ENCODE results near the gene SMOC2. TPM values are rescaled to one million over a fixed set of nuclear protein-coding genes. Genes with fewer than 3 reads are reported as not detected.

The SMOC2 gene
- total and polyA plus RNA-seq, 2 donors (not counting 1 experiment from before 2014, with no cell fraction given) = 0.37 TPM; not detected in 1

DNA sequence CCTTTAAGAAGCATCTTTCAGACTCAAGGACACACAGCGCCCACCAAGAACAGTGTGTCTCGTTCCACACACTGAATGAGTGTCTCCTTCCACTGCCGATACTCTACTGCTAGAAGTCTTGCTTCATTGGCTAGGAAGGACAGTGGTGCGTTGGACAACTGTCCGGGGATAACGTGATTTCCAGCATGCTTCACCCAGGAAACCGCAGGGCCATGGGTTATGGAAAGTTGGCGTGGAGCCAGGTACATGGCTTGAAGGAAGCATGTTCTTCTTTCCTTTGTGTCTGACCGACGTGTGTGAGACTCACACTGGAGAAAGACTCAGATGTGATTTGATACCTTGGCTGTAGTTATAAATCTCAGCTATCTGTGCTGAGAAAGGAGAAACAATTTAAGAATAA lies 73.2 kb downstream of the SMOC2 start:
- no peak overlapping the region for H3K4me2 ChIP-seq (replicated peaks; ENCODE audit: low read depth, low read length, poor library complexity, severe bottlenecking)
- peaks cover 0 to 2% (median 0%) of the 10 kb centered on the region in 4 experiments for H3K27me3 ChIP-seq (replicated peaks in 1 of 4; ENCODE audit: control extremely low read depth in 1 of 4, control insufficient read depth in 3 of 4, insufficient read depth in 4 of 4, low read length in 3 of 4)
- H3K4me3 Mint-ChIP-seq = no peak overlapping the region
- no peaks in the 10 kb centered on the region for H3K79me2 ChIP-seq (ENCODE audit: control insufficient read depth, insufficient read depth, low read length)
- H3K27ac ChIP-seq (ENCODE audit: low read length in 2 of 2) = no peak overlapping the region
- no peak for ATAC-seq (ENCODE audit: low read depth)
- intact Hi-C loops (cut with micrococcal nuclease) = no loop called here
- H3K9me3 ChIP-seq (ENCODE audit: control extremely low read depth in 1 of 3, control insufficient read depth in 2 of 3, insufficient read depth in 1 of 3, low read length in 2 of 3) = peaks cover 0 to 18% (median 0%) of the 10 kb centered on the region in 3 donors
- H3K4me1 Mint-ChIP-seq = no peaks in the 10 kb centered on the region
- no peak overlapping the region for H2AFZ ChIP-seq (ENCODE audit: insufficient read depth, low read depth, low read length, poor library complexity, severe bottlenecking)
- H3K27ac Mint-ChIP-seq = no peak overlapping the region
- H3K4me3 ChIP-seq (ENCODE audit: control extremely low read depth in 1 of 5, extremely low read depth in 1 of 5, insufficient read depth in 1 of 5, low read depth in 2 of 5, low read length in 4 of 5) = no peak overlapping the region
- TF ChIP-seq, protein P1, sequence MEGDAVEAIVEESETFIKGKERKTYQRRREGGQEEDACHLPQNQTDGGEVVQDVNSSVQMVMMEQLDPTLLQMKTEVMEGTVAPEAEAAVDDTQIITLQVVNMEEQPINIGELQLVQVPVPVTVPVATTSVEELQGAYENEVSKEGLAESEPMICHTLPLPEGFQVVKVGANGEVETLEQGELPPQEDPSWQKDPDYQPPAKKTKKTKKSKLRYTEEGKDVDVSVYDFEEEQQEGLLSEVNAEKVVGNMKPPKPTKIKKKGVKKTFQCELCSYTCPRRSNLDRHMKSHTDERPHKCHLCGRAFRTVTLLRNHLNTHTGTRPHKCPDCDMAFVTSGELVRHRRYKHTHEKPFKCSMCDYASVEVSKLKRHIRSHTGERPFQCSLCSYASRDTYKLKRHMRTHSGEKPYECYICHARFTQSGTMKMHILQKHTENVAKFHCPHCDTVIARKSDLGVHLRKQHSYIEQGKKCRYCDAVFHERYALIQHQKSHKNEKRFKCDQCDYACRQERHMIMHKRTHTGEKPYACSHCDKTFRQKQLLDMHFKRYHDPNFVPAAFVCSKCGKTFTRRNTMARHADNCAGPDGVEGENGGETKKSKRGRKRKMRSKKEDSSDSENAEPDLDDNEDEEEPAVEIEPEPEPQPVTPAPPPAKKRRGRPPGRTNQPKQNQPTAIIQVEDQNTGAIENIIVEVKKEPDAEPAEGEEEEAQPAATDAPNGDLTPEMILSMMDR (IDR thresholded peaks at IDR 0.05) = no peak
- no peak for TF ChIP-seq EZH2 (IDR thresholded peaks at IDR 0.05; ENCODE audit: borderline replicate concordance, insufficient read depth, low read depth, low read length, poor library complexity, severe bottlenecking)
- no peaks in the 10 kb centered on the region for H3K9me3 Mint-ChIP-seq (ENCODE audit: insufficient read depth)
- WGBS (ENCODE audit: insufficient coverage) = 80% methylated on average over 8 of the region's 10 CpGs
- H4K20me1 ChIP-seq (ENCODE audit: control insufficient read depth, insufficient read depth, low read length, poor library complexity, severe bottlenecking) = no peaks in the 10 kb centered on the region
- no peaks in the 10 kb centered on the region for H3K4me1 ChIP-seq (ENCODE audit: control insufficient read depth in 2 of 2, insufficient read depth in 2 of 2, low read length in 2 of 2)
- H3K36me3 ChIP-seq (replicated peaks in 1 of 2; ENCODE audit: control extremely low read depth in 1 of 2, control insufficient read depth in 1 of 2, extremely low read depth in 1 of 2, insufficient read depth in 2 of 2, low read length in 1 of 2) = no peaks in the 10 kb centered on the region
- no peak for DNase-seq
- ChIA-PET POLR2A (no interaction called here), CTCF (no interaction called here)
- H3K27me3 Mint-ChIP-seq = no peaks in the 10 kb centered on the region
- H3K9ac ChIP-seq (ENCODE audit: low read length) = no peak overlapping the region

DNA sequence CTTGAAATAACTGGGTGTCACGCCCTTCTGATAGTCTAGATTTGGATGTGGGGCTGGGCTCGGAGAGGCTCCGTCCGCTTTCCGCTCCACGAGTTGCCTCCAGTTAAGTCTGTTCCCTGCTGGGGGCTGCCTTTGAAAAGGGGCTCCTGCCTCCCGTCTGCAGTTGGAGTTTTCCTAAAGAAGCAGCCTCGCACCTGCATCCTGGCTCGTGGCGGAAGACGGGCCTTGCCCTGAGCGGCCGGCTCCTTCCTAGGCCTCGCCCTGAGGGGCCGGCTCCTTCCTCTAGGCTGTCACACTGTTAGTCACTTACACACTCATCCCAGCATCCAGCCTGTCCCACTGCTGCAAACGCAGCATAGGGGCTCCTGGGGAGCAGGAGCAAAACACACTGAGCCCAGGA lies 74.4 kb downstream of the SMOC2 start:
- no peaks in the 10 kb centered on the region for H3K27me3 Mint-ChIP-seq
- H3K27ac Mint-ChIP-seq = no peak overlapping the region
- CTCF ChIA-PET = no interaction called here
- WGBS (ENCODE audit: insufficient coverage) = 66% methylated on average over 16 of the region's 16 CpGs
- no peaks in the 10 kb centered on the region for H3K36me3 ChIP-seq (replicated peaks in 1 of 2; ENCODE audit: control extremely low read depth in 1 of 2, control insufficient read depth in 1 of 2, extremely low read depth in 1 of 2, insufficient read depth in 2 of 2, low read length in 1 of 2)
- H4K20me1 ChIP-seq (ENCODE audit: control insufficient read depth, insufficient read depth, low read length, poor library complexity, severe bottlenecking) = no peaks in the 10 kb centered on the region
- no peak overlapping the region for H3K9ac ChIP-seq (ENCODE audit: low read length)
- no peak overlapping the region for H3K27ac ChIP-seq (ENCODE audit: low read length in 2 of 2)
- H3K4me1 ChIP-seq (ENCODE audit: control insufficient read depth in 2 of 2, insufficient read depth in 2 of 2, low read length in 2 of 2) = no peaks in the 10 kb centered on the region
- H3K4me3 Mint-ChIP-seq = no peak overlapping the region
- ATAC-seq (ENCODE audit: low read depth) = no peak
- no peak overlapping the region for H2AFZ ChIP-seq (ENCODE audit: insufficient read depth, low read depth, low read length, poor library complexity, severe bottlenecking)
- TF ChIP-seq EZH2 (IDR thresholded peaks at IDR 0.05; ENCODE audit: borderline replicate concordance, insufficient read depth, low read depth, low read length, poor library complexity, severe bottlenecking) = no peak
- TF ChIP-seq, protein P1 (IDR thresholded peaks at IDR 0.05) = no peak
- POLR2A ChIA-PET = no interaction called here
- H3K9me3 ChIP-seq (ENCODE audit: control extremely low read depth in 1 of 3, control insufficient read depth in 2 of 3, insufficient read depth in 1 of 3, low read length in 2 of 3) = peaks cover 0 to 21% (median 0%) of the 10 kb centered on the region in 3 donors
- H3K9me3 Mint-ChIP-seq (ENCODE audit: insufficient read depth) = no peaks in the 10 kb centered on the region
- H3K4me3 ChIP-seq (ENCODE audit: control extremely low read depth in 1 of 5, extremely low read depth in 1 of 5, insufficient read depth in 1 of 5, low read depth in 2 of 5, low read length in 4 of 5) = no peak overlapping the region
- intact Hi-C loops (cut with micrococcal nuclease) = no loop called here
- H3K4me2 ChIP-seq (replicated peaks; ENCODE audit: low read depth, low read length, poor library complexity, severe bottlenecking) = no peak overlapping the region
- no peaks in the 10 kb centered on the region for H3K79me2 ChIP-seq (ENCODE audit: control insufficient read depth, insufficient read depth, low read length)
- DNase-seq = no peak
- H3K27me3 ChIP-seq (replicated peaks in 1 of 4; ENCODE audit: control extremely low read depth in 1 of 4, control insufficient read depth in 3 of 4, insufficient read depth in 4 of 4, low read length in 3 of 4) = peaks cover 0 to 2% (median 0%) of the 10 kb centered on the region in 4 experiments
- H3K4me1 Mint-ChIP-seq = no peaks in the 10 kb centered on the region

Measured in B cell (primary cell).